Lung (tissue), 12 donors: ENCODE results near the gene PPARA. TPM values are rescaled to one million over a fixed set of nuclear protein-coding genes. Genes with fewer than 3 reads are reported as not detected.
A peak's percentile ranks its signal among the peaks of the same experiment; 100 is the strongest.

ENCODE experiments used
- ATAC-seq: fragments of 200-7000 bp; cut with Tn5 transposase; one replicate; pipeline ENCODE4 v1.9.1; 2020; ENCODE audit warnings: moderate number of reproducible peaks; ENCODE audit not compliant: insufficient read depth, low FRiP score
- DNase-seq, 3 donors: peaks; one replicate each; pipeline ENCODE4 v3.0.0-alpha.2; 2013 to 2017
- H3K27ac ChIP-seq, 2 donors: one replicate each; pipeline ENCODE4 v1.5.1; 2013; ENCODE audit warnings: mild to moderate bottlenecking in 2 of 2, moderate library complexity in 2 of 2, control low read depth in 1 of 2, inconsistent platforms in 1 of 2, low read depth in 1 of 2, low read length in 1 of 2
- H3K27me3 ChIP-seq, 3 donors: one replicate each; pipeline ENCODE4 v1.5.1; 2013; ENCODE audit warnings: low read length in 2 of 3; ENCODE audit not compliant: control insufficient read depth in 3 of 3, insufficient read depth in 3 of 3
- H3K36me3 ChIP-seq, 4 donors: one replicate each; pipeline ENCODE4 v1.5.1; 2013; ENCODE audit warnings: low read length in 4 of 4, mild to moderate bottlenecking in 1 of 4, moderate library complexity in 1 of 4; ENCODE audit not compliant: control insufficient read depth in 4 of 4, insufficient read depth in 4 of 4
- H3K4me1 ChIP-seq, 5 donors: one replicate each; pipeline ENCODE4 v1.5.1; 2013; ENCODE audit warnings: low read length in 5 of 5, mild to moderate bottlenecking in 2 of 5, moderate library complexity in 1 of 5; ENCODE audit not compliant: control insufficient read depth in 5 of 5, insufficient read depth in 5 of 5
- H3K4me3 ChIP-seq: one replicate; pipeline ENCODE4 v1.5.1; 2013; ENCODE audit warnings: mild to moderate bottlenecking, control low read depth, moderate library complexity
- H3K9ac ChIP-seq, 2 donors: one replicate each; pipeline ENCODE4 v1.5.1; 2013; ENCODE audit warnings: low read length in 2 of 2, control low read depth in 1 of 2; ENCODE audit not compliant: insufficient read depth in 1 of 2
- H3K9me3 ChIP-seq, 4 donors: one replicate each; pipeline ENCODE4 v1.5.1; 2013; ENCODE audit warnings: low read length in 3 of 4, mild to moderate bottlenecking in 1 of 4, moderate library complexity in 1 of 4; ENCODE audit not compliant: control insufficient read depth in 4 of 4, insufficient read depth in 3 of 4
- WGBS, 2 donors: extraction: QIAGEN DNeasy Blood & Tissue Kit; methylation state at CpG; one replicate each; pipeline ENCODE4 v1.1.7; 2013; 5-methylcytosine and 5-hydroxymethylcytosine counted together
- polyA plus RNA-seq, 2 donors: library from polyadenylated mRNA; stranded (reverse); fragments of 200-250 nt; gene quantifications; one replicate each; pipeline ENCODE4 v1.2.1, GENCODE V29; 2013
- total RNA-seq, 2 donors: library from RNA; depleted of rRNA in 1 of 2; stranded (reverse); fragments of >200 nt in 1 of 2; gene quantifications; one replicate each; pipeline ENCODE4 v1.2.1, GENCODE V29; 2014 to 2021
- TF ChIP-seq, protein P1 (sequence below): IDR thresholded peaks from 2 replicates; pipeline ENCODE4 v1.5.1; 2012; ENCODE audit warnings: mild to moderate bottlenecking; ENCODE audit errors: control extremely low read depth, extremely low read depth
- donor health status: control.
- donor health status: control.
- donor health status: Bipolar disorder and iron deficiency.
- donor health status: healthy.
- donor health status: DM: yes; HTN: yes; CAD: no.

Gene PPARA
- total and polyA plus RNA-seq, 4 donors, result 4.4 to 18.1 (median 11.0) TPM

DNA sequence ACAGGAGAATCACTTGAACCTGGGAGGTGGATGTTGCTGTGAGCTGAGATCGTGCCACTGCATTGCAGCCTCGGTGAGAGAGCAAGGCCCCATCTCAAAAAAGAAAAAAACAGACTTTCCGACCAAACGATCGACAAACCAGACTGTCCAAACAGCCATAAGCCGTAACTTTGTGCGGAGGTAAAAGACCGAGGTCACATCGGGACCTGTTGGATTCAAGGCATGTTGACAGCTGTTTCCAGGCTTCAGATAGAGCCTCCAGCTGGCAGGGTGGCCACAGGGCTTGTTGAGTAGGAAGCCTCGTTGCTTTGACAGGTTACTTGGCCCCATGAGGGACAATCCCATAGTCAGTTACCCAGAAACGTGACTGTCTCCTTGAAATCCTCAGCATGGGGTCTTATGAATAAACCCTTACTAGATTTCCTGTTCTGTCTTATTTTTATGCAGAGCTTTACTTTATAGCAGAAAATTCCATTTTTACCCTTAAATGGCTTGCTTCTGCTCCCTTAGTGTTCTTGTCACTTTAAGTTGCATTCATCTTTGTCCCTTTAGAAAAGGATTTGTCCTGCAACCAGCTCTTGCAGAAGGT is 22.3 kb downstream of the PPARA start:
- Histone ChIP-seq H3K36me3 (peaks cover 0 to 6% (median 5%) of the 10 kb centered on the region in 4 donors), H3K27ac (peak overlapping the region in 1 of 2 donors; percentile 23), H3K9ac (no peak overlapping the region), H3K4me1 (peaks cover 0 to 16% (median 0%) of the 10 kb centered on the region in 5 donors), H3K27me3 (no peaks in the 10 kb centered on the region), H3K9me3 (peaks cover 0 to 1% (median 0%) of the 10 kb centered on the region in 4 donors), H3K4me3 (no peak overlapping the region)
- ATAC-seq (no peak), DNase-seq (no peak)
- TF ChIP-seq, protein P1, sequence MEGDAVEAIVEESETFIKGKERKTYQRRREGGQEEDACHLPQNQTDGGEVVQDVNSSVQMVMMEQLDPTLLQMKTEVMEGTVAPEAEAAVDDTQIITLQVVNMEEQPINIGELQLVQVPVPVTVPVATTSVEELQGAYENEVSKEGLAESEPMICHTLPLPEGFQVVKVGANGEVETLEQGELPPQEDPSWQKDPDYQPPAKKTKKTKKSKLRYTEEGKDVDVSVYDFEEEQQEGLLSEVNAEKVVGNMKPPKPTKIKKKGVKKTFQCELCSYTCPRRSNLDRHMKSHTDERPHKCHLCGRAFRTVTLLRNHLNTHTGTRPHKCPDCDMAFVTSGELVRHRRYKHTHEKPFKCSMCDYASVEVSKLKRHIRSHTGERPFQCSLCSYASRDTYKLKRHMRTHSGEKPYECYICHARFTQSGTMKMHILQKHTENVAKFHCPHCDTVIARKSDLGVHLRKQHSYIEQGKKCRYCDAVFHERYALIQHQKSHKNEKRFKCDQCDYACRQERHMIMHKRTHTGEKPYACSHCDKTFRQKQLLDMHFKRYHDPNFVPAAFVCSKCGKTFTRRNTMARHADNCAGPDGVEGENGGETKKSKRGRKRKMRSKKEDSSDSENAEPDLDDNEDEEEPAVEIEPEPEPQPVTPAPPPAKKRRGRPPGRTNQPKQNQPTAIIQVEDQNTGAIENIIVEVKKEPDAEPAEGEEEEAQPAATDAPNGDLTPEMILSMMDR, result no peak
- WGBS, 2 donors, result 91 to 93% methylated on average over 11 of the region's 11 CpGs

DNA sequence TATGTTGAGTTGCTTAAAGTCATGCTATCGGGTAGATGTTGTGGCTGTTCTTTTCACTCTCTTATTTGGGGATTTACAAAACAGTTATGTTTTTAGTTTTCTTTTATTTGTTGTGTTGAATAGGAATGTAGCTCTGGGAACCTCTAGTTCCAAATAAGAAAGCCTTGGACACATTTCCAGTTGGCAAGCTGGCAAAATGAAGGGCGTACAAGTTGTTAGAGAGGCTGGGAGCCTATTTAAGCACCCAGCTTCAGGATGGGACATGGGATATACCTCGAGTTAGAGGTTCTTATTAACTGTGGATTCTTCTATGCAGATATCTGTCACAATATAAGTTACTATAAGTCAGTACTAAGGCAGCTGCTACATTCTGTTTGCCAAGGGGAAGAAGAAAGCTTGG is 22.8 kb downstream of the PPARA start:
- H3K4me3 ChIP-seq, result no peak overlapping the region
- TF ChIP-seq, protein P1, result no peak
- H3K27me3 ChIP-seq, result no peaks in the 10 kb centered on the region

DNA sequence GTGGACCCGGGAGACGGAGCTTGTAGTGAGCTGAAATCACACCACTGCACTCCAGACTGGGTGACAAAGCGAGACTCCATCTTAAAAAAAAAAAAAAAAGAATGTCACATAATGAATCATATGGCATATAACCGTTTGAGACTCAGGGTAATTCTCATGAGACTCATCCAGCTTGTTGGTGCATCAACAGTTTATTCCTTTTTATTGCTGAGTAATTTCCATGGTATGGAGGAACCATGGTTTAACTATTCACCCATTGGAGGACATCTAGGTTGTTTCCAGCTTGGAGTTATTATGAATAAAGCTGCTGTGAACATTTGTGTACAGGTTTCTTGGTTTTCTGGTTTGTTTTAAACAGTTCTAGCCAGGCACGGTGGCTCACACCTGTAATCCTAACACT is 25.3 kb downstream of the PPARA start:
- Histone ChIP-seq H3K9ac (no peak overlapping the region), H3K27ac (no peak overlapping the region), H3K36me3 (peaks cover 8 to 26% (median 16%) of the 10 kb centered on the region in 4 donors), H3K9me3 (peaks cover 0 to 12% (median 7%) of the 10 kb centered on the region in 4 donors), H3K4me3 (no peak overlapping the region), H3K27me3 (no peaks in the 10 kb centered on the region), H3K4me1 (peaks cover 0 to 16% (median 0%) of the 10 kb centered on the region in 5 donors)
- TF ChIP-seq, protein P1, result no peak
- ATAC-seq (no peak), DNase-seq (no peak)
- WGBS, 2 donors, result 94 to 95% methylated on average over 5 of the region's 5 CpGs

More for the DNA sequence above, 22.8 kb downstream of the PPARA start:
- ATAC-seq, result no peak
- no peak overlapping the region for H3K9ac ChIP-seq
- peaks cover 0 to 10% (median 7%) of the 10 kb centered on the region in 4 donors for H3K36me3 ChIP-seq
- no peak for DNase-seq
- 72 to 81% methylated on average over 3 of the region's 3 CpGs for WGBS, 2 donors
- peak overlapping the region in 1 of 2 donors; percentile 23 for H3K27ac ChIP-seq
- peaks cover 0 to 1% (median 0%) of the 10 kb centered on the region in 4 donors for H3K9me3 ChIP-seq
- H3K4me1 ChIP-seq, result peaks cover 0 to 16% (median 0%) of the 10 kb centered on the region in 5 donors
